ENCODE results near the gene NEURL4.

NEURL4 gene

DNA sequence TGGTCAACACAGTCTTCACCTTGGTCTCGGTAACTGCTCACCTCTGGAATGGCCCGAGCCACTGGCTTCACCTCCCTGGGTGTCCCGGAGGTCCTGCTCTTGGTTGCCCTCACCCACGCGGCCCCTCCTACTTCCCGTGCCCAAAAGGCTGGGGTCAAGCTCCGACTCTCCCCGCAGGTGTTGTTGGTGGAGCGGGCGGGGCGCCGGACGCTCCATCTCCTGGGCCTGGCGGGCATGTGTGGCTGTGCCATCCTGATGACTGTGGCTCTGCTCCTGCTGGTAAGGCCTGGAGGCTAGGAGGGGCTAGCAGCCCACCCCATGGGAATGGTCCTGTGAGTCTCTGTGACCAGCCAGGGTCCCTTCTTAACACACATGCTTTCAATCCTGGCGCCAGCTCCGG lies 44.2 kb downstream of the NEURL4 start:
- H3K4me3 ChIP-seq (ENCODE audit: low read depth, low read length): no peak overlapping the region
- TF ChIP-seq, protein P1, sequence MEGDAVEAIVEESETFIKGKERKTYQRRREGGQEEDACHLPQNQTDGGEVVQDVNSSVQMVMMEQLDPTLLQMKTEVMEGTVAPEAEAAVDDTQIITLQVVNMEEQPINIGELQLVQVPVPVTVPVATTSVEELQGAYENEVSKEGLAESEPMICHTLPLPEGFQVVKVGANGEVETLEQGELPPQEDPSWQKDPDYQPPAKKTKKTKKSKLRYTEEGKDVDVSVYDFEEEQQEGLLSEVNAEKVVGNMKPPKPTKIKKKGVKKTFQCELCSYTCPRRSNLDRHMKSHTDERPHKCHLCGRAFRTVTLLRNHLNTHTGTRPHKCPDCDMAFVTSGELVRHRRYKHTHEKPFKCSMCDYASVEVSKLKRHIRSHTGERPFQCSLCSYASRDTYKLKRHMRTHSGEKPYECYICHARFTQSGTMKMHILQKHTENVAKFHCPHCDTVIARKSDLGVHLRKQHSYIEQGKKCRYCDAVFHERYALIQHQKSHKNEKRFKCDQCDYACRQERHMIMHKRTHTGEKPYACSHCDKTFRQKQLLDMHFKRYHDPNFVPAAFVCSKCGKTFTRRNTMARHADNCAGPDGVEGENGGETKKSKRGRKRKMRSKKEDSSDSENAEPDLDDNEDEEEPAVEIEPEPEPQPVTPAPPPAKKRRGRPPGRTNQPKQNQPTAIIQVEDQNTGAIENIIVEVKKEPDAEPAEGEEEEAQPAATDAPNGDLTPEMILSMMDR (IDR thresholded peaks at IDR 0.05; ENCODE audit: low read depth, low read length): no peak

DNA sequence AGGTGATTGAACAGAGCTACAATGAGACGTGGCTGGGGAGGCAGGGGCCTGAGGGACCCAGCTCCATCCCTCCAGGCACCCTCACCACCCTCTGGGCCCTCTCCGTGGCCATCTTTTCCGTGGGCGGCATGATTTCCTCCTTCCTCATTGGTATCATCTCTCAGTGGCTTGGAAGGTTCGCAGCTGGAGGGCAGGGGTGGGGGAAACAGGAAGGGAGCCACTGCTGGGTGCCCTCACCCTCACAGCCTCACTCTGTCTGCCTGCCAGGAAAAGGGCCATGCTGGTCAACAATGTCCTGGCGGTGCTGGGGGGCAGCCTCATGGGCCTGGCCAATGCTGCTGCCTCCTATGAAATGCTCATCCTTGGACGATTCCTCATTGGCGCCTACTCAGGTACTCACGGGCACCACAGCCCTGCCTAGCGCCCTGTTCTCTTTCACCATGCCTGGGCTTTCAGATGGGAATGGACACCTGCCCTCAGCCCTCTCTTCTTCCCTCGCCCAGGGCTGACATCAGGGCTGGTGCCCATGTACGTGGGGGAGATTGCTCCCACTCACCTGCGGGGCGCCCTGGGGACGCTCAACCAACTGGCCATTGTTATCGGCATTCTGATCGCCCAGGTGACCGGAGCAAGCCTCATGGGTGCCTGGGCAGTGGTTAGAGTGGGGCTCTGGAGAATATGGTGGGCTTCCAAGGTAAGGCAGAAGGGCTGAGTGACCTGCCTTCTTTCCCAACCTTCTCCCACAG lies 45.5 kb downstream of the NEURL4 start:
- H3K4me3 ChIP-seq (ENCODE audit: low read depth, low read length): no peak overlapping the region
- TF ChIP-seq, protein P1 (IDR thresholded peaks at IDR 0.05; ENCODE audit: low read depth, low read length): no peak

DNA sequence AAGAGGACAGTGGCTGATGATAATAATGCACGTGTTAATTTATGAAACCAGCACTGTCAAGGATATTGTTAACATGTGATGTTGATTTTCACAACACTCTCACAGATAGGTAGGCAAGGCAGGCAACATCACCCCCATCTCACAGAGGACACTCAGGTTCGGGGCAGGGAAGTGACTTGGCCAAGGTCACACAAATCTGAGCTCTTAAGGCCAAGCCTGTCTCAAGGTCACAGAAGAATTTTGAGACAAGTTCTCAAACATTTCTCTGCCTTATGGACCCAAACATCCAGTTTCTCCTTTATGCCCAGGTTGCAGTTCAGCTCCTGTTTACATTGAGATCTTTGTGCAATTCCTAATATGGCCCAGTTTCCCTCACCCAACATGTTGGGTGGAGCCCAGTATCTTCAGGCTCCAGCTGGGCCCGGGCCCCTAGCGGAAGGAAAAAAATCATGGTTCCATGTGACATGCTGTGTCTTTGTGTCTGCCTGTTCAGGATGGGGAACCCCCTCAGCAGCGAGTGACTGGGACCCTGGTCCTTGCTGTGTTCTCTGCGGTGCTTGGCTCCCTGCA lies 46.3 kb downstream of the NEURL4 start:
- TF ChIP-seq, protein P1 (IDR thresholded peaks at IDR 0.05; ENCODE audit: low read depth, low read length): no peak

DNA sequence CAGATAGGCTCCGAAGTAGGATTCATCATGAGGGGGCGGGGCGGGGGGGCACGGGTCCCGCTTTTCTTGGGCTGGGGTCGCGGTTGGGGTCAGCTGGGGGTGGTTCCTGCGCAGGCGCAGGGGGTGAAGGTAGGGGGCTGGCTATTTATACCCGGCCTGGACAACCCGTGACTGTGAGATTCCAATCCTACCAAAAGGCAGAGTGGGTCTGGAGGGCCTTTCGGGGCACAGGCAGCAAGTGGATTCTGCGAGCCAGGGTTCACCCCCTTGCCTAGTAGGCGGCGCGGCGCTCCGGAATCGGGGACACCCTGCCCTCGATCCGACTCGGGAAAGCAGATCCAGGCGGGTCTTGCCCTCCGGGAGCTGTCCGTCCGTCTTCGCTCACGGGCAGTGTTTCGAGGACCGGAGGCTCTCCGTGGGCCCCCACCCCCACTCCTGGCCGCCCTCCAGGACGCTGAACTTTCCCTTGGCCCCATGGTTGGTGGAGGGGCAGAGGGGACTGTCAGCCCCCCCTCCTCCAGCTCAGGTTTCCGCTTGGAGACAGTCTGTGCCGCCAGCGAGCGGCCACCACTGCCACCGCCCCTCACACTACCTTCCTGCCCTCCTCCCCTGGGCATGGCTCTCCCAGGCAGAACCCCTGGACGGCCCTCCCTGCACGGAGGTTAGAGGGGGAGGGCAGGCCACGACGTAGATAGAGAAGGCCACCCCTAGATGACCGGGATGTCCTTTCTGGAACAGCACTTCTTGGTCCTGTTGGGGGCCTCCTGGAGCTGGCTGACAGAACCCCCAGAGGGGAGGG lies 47.0 kb downstream of the NEURL4 start:
- peak overlapping the region; percentile 54 for H3K4me3 ChIP-seq (ENCODE audit: low read depth, low read length)
- TF ChIP-seq, protein P1 (IDR thresholded peaks at IDR 0.05; ENCODE audit: low read depth, low read length): no peak

More for the DNA sequence above, 46.3 kb downstream of the NEURL4 start:
- H3K4me3 ChIP-seq (ENCODE audit: low read depth, low read length): no peak overlapping the region

DNA sequence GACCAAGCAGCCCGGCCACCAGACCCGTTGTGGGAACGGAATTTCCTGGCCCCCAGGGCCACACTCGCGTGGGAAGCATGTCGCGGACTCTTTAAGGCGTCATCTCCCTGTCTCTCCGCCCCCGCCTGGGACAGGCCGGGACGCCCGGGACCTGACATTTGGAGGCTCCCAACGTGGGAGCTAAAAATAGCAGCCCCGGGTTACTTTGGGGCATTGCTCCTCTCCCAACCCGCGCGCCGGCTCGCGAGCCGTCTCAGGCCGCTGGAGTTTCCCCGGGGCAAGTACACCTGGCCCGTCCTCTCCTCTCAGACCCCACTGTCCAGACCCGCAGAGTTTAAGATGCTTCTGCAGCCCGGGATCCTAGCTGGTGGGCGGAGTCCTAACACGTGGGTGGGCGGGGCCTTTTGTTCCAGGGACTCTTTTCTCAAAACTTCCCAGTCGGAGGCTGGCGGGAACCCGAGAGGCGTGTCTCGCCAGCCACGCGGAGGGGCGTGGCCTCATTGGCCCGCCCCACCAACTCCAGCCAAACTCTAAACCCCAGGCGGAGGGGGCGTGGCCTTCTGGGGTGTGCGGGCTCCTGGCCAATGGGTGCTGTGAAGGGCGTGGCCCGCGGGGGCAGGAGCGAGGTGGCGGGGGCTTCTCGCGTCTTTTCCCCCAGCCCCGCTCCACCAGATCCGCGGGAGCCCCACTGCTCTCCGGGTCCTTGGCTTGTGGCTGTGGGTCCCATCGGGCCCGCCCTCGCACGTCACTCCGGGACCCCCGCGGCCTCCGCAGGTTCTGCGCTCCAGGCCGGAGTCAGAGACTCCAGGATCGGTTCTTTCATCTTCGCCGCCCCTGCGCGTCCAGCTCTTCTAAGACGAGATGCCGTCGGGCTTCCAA lies 47.8 kb downstream of the NEURL4 start, which contains the start of gene SLC2A4:
TSS of gene SLC2A4 (plus strand) at position 645 of the 879 bp plus-strand sequence. CDS start at position 862, 217 bp downstream.
- TF ChIP-seq, protein P1 (IDR thresholded peaks at IDR 0.05; ENCODE audit: low read depth, low read length): no peak
- H3K4me3 ChIP-seq (ENCODE audit: low read depth, low read length): peak within 1 kb of the TSS; percentile 54

DNA sequence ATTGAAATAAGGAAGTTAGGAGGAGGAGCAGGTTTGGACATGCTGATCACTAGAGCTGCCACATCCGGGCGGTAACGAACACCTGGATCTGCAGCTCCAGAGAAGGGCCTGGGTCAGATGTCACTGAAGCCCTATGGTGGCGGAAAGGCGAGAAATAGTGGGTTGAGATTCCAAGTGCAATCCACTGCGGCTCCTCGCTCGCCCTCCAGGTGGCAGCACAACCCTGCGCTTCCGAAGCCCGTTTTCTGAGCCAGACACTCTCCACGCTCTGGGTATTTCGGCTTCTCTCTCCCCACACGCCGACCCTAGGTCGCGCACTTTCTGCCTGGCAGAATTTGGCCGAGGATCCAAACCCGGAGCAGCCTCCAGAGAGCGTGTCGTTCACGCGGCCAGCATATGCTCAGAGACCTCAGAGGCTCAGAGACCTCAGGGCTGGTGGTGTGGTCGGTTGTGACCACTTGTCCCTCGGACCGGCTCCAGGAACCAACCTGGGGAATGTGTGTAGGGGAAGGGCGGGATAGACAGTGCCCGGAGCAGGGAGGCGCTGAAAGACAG lies 48.5 kb downstream of the NEURL4 start:
- H3K4me3 ChIP-seq (ENCODE audit: low read depth, low read length): peak overlapping the region; percentile 54
- TF ChIP-seq, protein P1 (IDR thresholded peaks at IDR 0.05; ENCODE audit: low read depth, low read length): peak; percentile 93

Measured in WI38 (cell line).